NB4 (cell line): ENCODE data around the gene ANKRD2.

Experiments
- CTCF ChIP-seq: IDR thresholded peaks from one replicate; pipeline ENCODE4 v1.5.1; 2012; ENCODE audit warnings: low read depth, low read length
- POLR2A ChIP-seq: IDR thresholded peaks from 2 replicates; pipeline ENCODE4 v1.6.1; 2011; ENCODE audit warnings: mild to moderate bottlenecking; ENCODE audit not compliant: insufficient read length; ENCODE audit errors: extremely low read depth

- TF ChIP-seq CTCF (no peak), POLR2A (no peak)
Measured at GRCh38 chr10:97593421-97593820, 20.8 kb downstream of the ANKRD2 start.
